Right atrium auricular region (tissue), 2 donors: ENCODE measurements around the gene PUM2. TPM values are rescaled to one million over a fixed set of nuclear protein-coding genes. Genes with fewer than 3 reads are reported as not detected.

Experiments
- DNase-seq: peaks from one replicate; pipeline ENCODE4 v3.0.0-alpha.2; 2019; ENCODE audit warnings: low spot score
- H3K27ac ChIP-seq, 2 donors: fragments of 200-600 bp; sonication (generic); 1 replicate in 1 of 2; 2 replicates in 1 of 2; pipeline ENCODE4 v1.5.1; 2016 to 2019
- H3K27me3 ChIP-seq, 2 donors: fragments of 200-600 bp; sonication (generic); one replicate each; pipeline versions ENCODE4 v1.5.1 to v1.6.0; 2017 to 2019
- H3K36me3 ChIP-seq: fragments of 200-600 bp; sonication (generic); one replicate; pipeline ENCODE4 v1.5.1; 2016
- H3K4me1 ChIP-seq, 2 donors: fragments of 200-600 bp; sonication (generic); one replicate each; pipeline versions ENCODE4 v1.5.1 to v1.6.0; 2017 to 2019
- H3K4me3 ChIP-seq, 2 donors: fragments of 200-600 bp; sonication (generic); 1 replicate in 1 of 2; 2 replicates in 1 of 2; pipeline ENCODE4 v1.5.1; 2017 to 2019; ENCODE audit warnings: mild to moderate bottlenecking in 1 of 2, moderate library complexity in 1 of 2
- H3K9me3 ChIP-seq, 2 donors: fragments of 200-600 bp; sonication (generic); one replicate each; pipeline ENCODE4 v1.5.1; 2019
- total RNA-seq, 2 donors: library from RNA; depleted of rRNA; stranded (reverse); fragments of >200 nt; gene quantifications; one replicate each; pipeline ENCODE4 v1.1.0, GENCODE V29; 2016
- TF ChIP-seq, protein P1 (sequence below), 2 donors: fragments of 200-600 bp; sonication (generic); IDR thresholded peaks; one replicate each; pipeline ENCODE4 v1.5.1; 2019; ENCODE audit warnings: antibody characterized with exemption in 2 of 2

The PUM2 gene
- total RNA-seq, 2 donors from 2014 or later = 35.0 to 44.8 TPM

GRCh38 chr2:20198796-20199632 is 151.6 kb downstream of the PUM2 start:
- Histone ChIP-seq H3K27me3 (no peaks in the 10 kb centered on the region), H3K9me3 (no peaks in the 10 kb centered on the region), H3K36me3 (no peaks in the 10 kb centered on the region), H3K27ac (no peak overlapping the region), H3K4me1 (no peaks in the 10 kb centered on the region), H3K4me3 (no peak overlapping the region)
- no peak for DNase-seq
- TF ChIP-seq, protein P1, sequence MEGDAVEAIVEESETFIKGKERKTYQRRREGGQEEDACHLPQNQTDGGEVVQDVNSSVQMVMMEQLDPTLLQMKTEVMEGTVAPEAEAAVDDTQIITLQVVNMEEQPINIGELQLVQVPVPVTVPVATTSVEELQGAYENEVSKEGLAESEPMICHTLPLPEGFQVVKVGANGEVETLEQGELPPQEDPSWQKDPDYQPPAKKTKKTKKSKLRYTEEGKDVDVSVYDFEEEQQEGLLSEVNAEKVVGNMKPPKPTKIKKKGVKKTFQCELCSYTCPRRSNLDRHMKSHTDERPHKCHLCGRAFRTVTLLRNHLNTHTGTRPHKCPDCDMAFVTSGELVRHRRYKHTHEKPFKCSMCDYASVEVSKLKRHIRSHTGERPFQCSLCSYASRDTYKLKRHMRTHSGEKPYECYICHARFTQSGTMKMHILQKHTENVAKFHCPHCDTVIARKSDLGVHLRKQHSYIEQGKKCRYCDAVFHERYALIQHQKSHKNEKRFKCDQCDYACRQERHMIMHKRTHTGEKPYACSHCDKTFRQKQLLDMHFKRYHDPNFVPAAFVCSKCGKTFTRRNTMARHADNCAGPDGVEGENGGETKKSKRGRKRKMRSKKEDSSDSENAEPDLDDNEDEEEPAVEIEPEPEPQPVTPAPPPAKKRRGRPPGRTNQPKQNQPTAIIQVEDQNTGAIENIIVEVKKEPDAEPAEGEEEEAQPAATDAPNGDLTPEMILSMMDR (IDR thresholded peaks at IDR 0.05) = no peak

Other genes with a start within 250 kb of the PUM2 start
- gene SDC1, start 125.7 kb downstream of the PUM2 start, total RNA-seq = under 1 TPM in 1 of 2 donors, not detected in 1; 0.24 TPM
- 100 to 1,000 TPM; 471 to 664 TPM for gene RHOB, start 96.2 kb upstream of the PUM2 start, total RNA-seq